H1 (cell line): ENCODE data around the gene SCN4A. TPM values are rescaled to one million over a fixed set of nuclear protein-coding genes. Genes with fewer than 3 reads are reported as not detected.

Experiments used
- CTCF ChIA-PET: fragments of 300-600 bp; sonication (Branson Sonifier 250); formaldehyde crosslinking; loops from one replicate; lab custom pipeline; 2021; ENCODE audit not compliant: partially characterized antibody; lab: Charles Lee
- POLR2A ChIA-PET: fragments of 300-600 bp; sonication (Branson Sonifier 250); formaldehyde crosslinking; loops from one replicate; lab custom pipeline; 2021; ENCODE audit warnings: inconsistent platforms; ENCODE audit not compliant: partially characterized antibody; lab: Charles Lee
- DNase-seq, 2 experiments: peaks; one replicate each; pipeline versions ENCODE4 v3.0.0 to v3.0.0-alpha.2; 2010 to 2022; ENCODE audit warnings: low spot score in 2 of 2, low read depth in 1 of 2, mixed read lengths in 1 of 2
- FAIRE-seq: peaks from 2 replicates; lab custom pipeline; 2011; peaks lifted over from hg19 to GRCh38; lab: Jason Lieb, UNC
- H2AFZ ChIP-seq: 2 replicates; pipeline ENCODE4 v1.8.1; 2012; ENCODE audit warnings: low read length, inconsistent platforms
- H2AK5ac ChIP-seq: 2 replicates; pipeline ENCODE4 v1.6.1; 2013; ENCODE audit warnings: low read depth, low read length
- H2BK120ac ChIP-seq: replicated peaks from 2 replicates; pipeline ENCODE3; 2013; ENCODE audit warnings: low read depth, low read length, inconsistent platforms
- H2BK12ac ChIP-seq: 2 replicates; pipeline ENCODE4 v1.6.1; 2013; ENCODE audit warnings: low read depth, low read length
- H2BK15ac ChIP-seq: 2 replicates; pipeline ENCODE4 v1.6.1; 2013; ENCODE audit warnings: low read length
- H2BK20ac ChIP-seq: 2 replicates; pipeline ENCODE4 v1.6.1; 2013; ENCODE audit warnings: low read length
- H2BK5ac ChIP-seq: 2 replicates; pipeline ENCODE4 v1.6.1; 2013; ENCODE audit warnings: low read depth, low read length
- H3K14ac ChIP-seq: 2 replicates; pipeline ENCODE4 v1.6.1; 2013; ENCODE audit warnings: inconsistent platforms; ENCODE audit not compliant: insufficient read length
- H3K18ac ChIP-seq: 2 replicates; pipeline ENCODE4 v1.6.1; 2013; ENCODE audit warnings: low read length; ENCODE audit errors: extremely low read depth
- H3K23ac ChIP-seq: 2 replicates; pipeline ENCODE4 v1.6.1; 2013; ENCODE audit warnings: inconsistent platforms; ENCODE audit not compliant: insufficient read length
- H3K23me2 ChIP-seq: 2 replicates; pipeline ENCODE4 v1.6.1; 2013; ENCODE audit warnings: low read depth, low read length
- H3K27ac ChIP-seq: 2 replicates; pipeline ENCODE4 v1.6.1; 2011; ENCODE audit warnings: low read depth, low read length, inconsistent platforms
- H3K27me3 ChIP-seq, 4 experiments: replicated peaks in 1 of 4; 1 replicate in 1 of 4; 2 replicates in 3 of 4; pipeline versions ENCODE4 v1.6.1 to v1.8.1; 2011 to 2013; ENCODE audit warnings: low read length in 3 of 4, mild to moderate bottlenecking in 3 of 4, inconsistent platforms in 2 of 4, mixed read lengths in 2 of 4, moderate library complexity in 1 of 4; ENCODE audit not compliant: control insufficient read depth in 3 of 4, insufficient read depth in 3 of 4; ENCODE audit errors: extremely low read depth in 1 of 4
- H3K36me3 ChIP-seq, 4 experiments: 2 replicates each; pipeline versions ENCODE4 v1.6.1 to v1.8.1; 2011 to 2013; ENCODE audit warnings: mild to moderate bottlenecking in 4 of 4, low read length in 3 of 4, moderate library complexity in 2 of 4, control low read depth in 1 of 4, inconsistent platforms in 1 of 4; ENCODE audit not compliant: insufficient read depth in 4 of 4, control insufficient read depth in 2 of 4
- H3K4ac ChIP-seq: replicated peaks from 2 replicates; pipeline ENCODE3; 2013; ENCODE audit warnings: low read length, low read depth, mixed read lengths, inconsistent platforms; ENCODE audit not compliant: insufficient read length
- H3K4me1 ChIP-seq, 4 experiments: replicated peaks in 1 of 4; 1 replicate in 1 of 4; 2 replicates in 3 of 4; pipeline versions ENCODE4 v1.6.1 to v1.8.1; 2011 to 2013; ENCODE audit warnings: low read length in 3 of 4, inconsistent platforms in 2 of 4, mixed read lengths in 1 of 4; ENCODE audit not compliant: insufficient read depth in 4 of 4, control insufficient read depth in 3 of 4
- H3K4me2 ChIP-seq, 2 experiments: 2 replicates each; pipeline versions ENCODE4 v1.6.1 to v1.8.1; 2011 to 2013; ENCODE audit warnings: low read depth in 2 of 2, low read length in 2 of 2, control low read depth in 1 of 2, inconsistent platforms in 1 of 2, mild to moderate bottlenecking in 1 of 2; ENCODE audit not compliant: insufficient read depth in 1 of 2
- H3K4me3 ChIP-seq, 4 experiments: fragments of 200-600, 300-600 bp in 1 of 4; sonication (generic), shearing (Covaris generic), sonication (Bioruptor Twin) in 1 of 4; 2 replicates each; pipeline versions ENCODE4 v1.5.1 to v1.8.1; 2011 to 2016; ENCODE audit warnings: low read length in 4 of 4, low read depth in 3 of 4, control low read depth in 2 of 4, inconsistent platforms in 2 of 4, mild to moderate bottlenecking in 2 of 4, mixed read lengths in 1 of 4, moderate library complexity in 1 of 4; ENCODE audit not compliant: insufficient read depth in 2 of 4; ENCODE audit errors: extremely low read depth in 1 of 4
- H3K56ac ChIP-seq: replicated peaks from 2 replicates; pipeline ENCODE3; 2013; ENCODE audit warnings: low read depth, mild to moderate bottlenecking, mixed read lengths, low read length, inconsistent platforms; ENCODE audit not compliant: insufficient read length
- H3K79me1 ChIP-seq: 2 replicates; pipeline ENCODE4 v1.6.1; 2013; ENCODE audit warnings: low read depth, low read length, control low read depth
- H3K79me2 ChIP-seq, 2 experiments: 2 replicates each; pipeline versions ENCODE4 v1.6.1 to v1.8.1; 2012 to 2013; ENCODE audit warnings: low read length in 2 of 2, mild to moderate bottlenecking in 2 of 2, inconsistent platforms in 1 of 2; ENCODE audit not compliant: insufficient read depth in 2 of 2, control insufficient read depth in 1 of 2
- H3K9ac ChIP-seq, 4 experiments: replicated peaks in 1 of 4; 1 replicate in 1 of 4; 2 replicates in 3 of 4; pipeline versions ENCODE4 v1.6.1 to v1.8.1; 2011 to 2013; ENCODE audit warnings: low read depth in 3 of 4, low read length in 3 of 4, control low read depth in 2 of 4, mild to moderate bottlenecking in 2 of 4, moderate library complexity in 2 of 4, inconsistent platforms in 1 of 4; ENCODE audit errors: extremely low read depth in 1 of 4
- H3K9me3 ChIP-seq, 2 experiments: 2 replicates each; pipeline versions ENCODE4 v1.6.1 to v1.8.1; 2012 to 2013; ENCODE audit warnings: mild to moderate bottlenecking in 2 of 2, moderate library complexity in 2 of 2, control low read depth in 1 of 2, inconsistent platforms in 1 of 2, low read depth in 1 of 2, low read length in 1 of 2, mixed read lengths in 1 of 2; ENCODE audit not compliant: insufficient read depth in 2 of 2
- H4K20me1 ChIP-seq, 2 experiments: replicated peaks in 1 of 2; 2 replicates each; pipeline versions ENCODE3 to v1.8.1; 2011 to 2013; ENCODE audit warnings: inconsistent platforms in 2 of 2, low read length in 2 of 2, mild to moderate bottlenecking in 1 of 2; ENCODE audit not compliant: insufficient read depth in 2 of 2, control insufficient read depth in 1 of 2
- H4K5ac ChIP-seq: 2 replicates; pipeline ENCODE4 v1.6.1; 2013; ENCODE audit warnings: low read length, low read depth, mixed read lengths, inconsistent platforms; ENCODE audit not compliant: insufficient read length
- H4K8ac ChIP-seq: 2 replicates; pipeline ENCODE4 v1.8.0; 2013; ENCODE audit warnings: mild to moderate bottlenecking, moderate library complexity, low read length, inconsistent platforms; ENCODE audit not compliant: insufficient read depth; ENCODE audit errors: extremely low read depth
- H4K91ac ChIP-seq: replicated peaks from 2 replicates; pipeline ENCODE3; 2013; ENCODE audit warnings: low read length, mixed read lengths, inconsistent platforms; ENCODE audit not compliant: insufficient read length
- CREB1 ChIP-seq: IDR thresholded peaks from 2 replicates; pipeline ENCODE4 v1.6.1; 2012; ENCODE audit warnings: inconsistent platforms
- JUND ChIP-seq: IDR thresholded peaks from 2 replicates; pipeline ENCODE4 v1.6.1; 2011; ENCODE audit warnings: mild to moderate bottlenecking, improper control_type of control experiment, low read length
- RAD21 ChIP-seq, 2 experiments: IDR thresholded peaks in 1 of 2; conservative IDR thresholded peaks in 1 of 2; 2 replicates each; pipeline ENCODE4 v1.6.1; 2011; ENCODE audit warnings: low read depth in 2 of 2, low read length in 2 of 2, improper control_type of control experiment in 1 of 2, inconsistent platforms in 1 of 2, mild to moderate bottlenecking in 1 of 2, moderate library complexity in 1 of 2
- RBBP5 ChIP-seq: IDR thresholded peaks from 2 replicates; pipeline ENCODE4 v1.7.1; 2012; ENCODE audit warnings: low read depth, mild to moderate bottlenecking, inconsistent platforms, low read length, moderate library complexity, borderline replicate concordance
- RNF2 ChIP-seq: fragments of 200-900, 300-1000 bp; sonication (generic); IDR thresholded peaks from 2 replicates; pipeline ENCODE4 v1.7.1; 2016; ENCODE audit warnings: borderline replicate concordance, low read depth, mild to moderate bottlenecking, antibody characterized with exemption, low read length; ENCODE audit not compliant: poor library complexity, severe bottlenecking; ENCODE audit errors: missing control alignments
- SIRT6 ChIP-seq: IDR thresholded peaks from one replicate; pipeline ENCODE4 v1.7.1; 2012; ENCODE audit warnings: low read length, inconsistent platforms
- SIX5 ChIP-seq: IDR thresholded peaks from 2 replicates; pipeline ENCODE4 v1.6.1; 2011; ENCODE audit warnings: mild to moderate bottlenecking, low read depth, low read length
- SP2 ChIP-seq: IDR thresholded peaks from 2 replicates; pipeline ENCODE4 v1.6.1; 2012; ENCODE audit warnings: mild to moderate bottlenecking, low read length, inconsistent platforms
- TCF12 ChIP-seq: IDR thresholded peaks from 2 replicates; pipeline ENCODE4 v1.6.1; 2011; ENCODE audit warnings: low read depth, mild to moderate bottlenecking, low read length
- WGBS, 2 experiments: shearing (Covaris generic) in 1 of 2; methylation state at CpG; one replicate each; pipeline versions ENCODE4 v1.1.6 to v1.1.7; 2013 to 2015; ENCODE audit warnings: low lambda C conversion rate in 2 of 2, mixed read lengths in 2 of 2, inconsistent platforms in 1 of 2, low coverage in 1 of 2, missing lambda C conversion rate in 1 of 2; ENCODE audit not compliant: insufficient replicate concordance in 2 of 2, insufficient coverage in 1 of 2, insufficient read length in 1 of 2; ENCODE audit errors: extremely low coverage in 1 of 2, missing lambda C conversion rate in 1 of 2; 5-methylcytosine and 5-hydroxymethylcytosine counted together
- polyA plus RNA-seq, 7 experiments: library from polyadenylated mRNA; depleted of rRNA in 3 of 7; stranded (reverse) in 5 of 7; unstranded in 2 of 7; fragments of >200 nt in 5 of 7; fragments of 200-250 nt in 2 of 7; gene quantifications; 1 replicate in 5 of 7; 2 replicates in 1 of 7; 4 replicates in 1 of 7; pipeline versions ENCODE4 v1.2.1 to v1.2.3, GENCODE V29; 2011 to 2013; ENCODE audit warnings: missing spikeins in 2 of 7, mixed read lengths in 2 of 7
- total RNA-seq: library from RNA; stranded (reverse); fragmentation: NEBNext Ultra II Directional; extraction: Animal tissue kit (Norgen Biotek cat#: 25700); gene quantifications from 2 replicates; pipeline ENCODE4 v1.2.1, GENCODE V29; 2021
- TF ChIP-seq, protein P1 (sequence below), 3 experiments: IDR thresholded peaks; 1 replicate in 2 of 3; 2 replicates in 1 of 3; pipeline versions ENCODE4 v1.5.1 to v1.6.1; 2011; ENCODE audit warnings: low read length in 3 of 3, mild to moderate bottlenecking in 3 of 3, inconsistent platforms in 2 of 3, low read depth in 1 of 3, moderate library complexity in 1 of 3; ENCODE audit not compliant: insufficient read depth in 1 of 3; ENCODE audit errors: control extremely low read depth in 1 of 3

The SCN4A gene
- total and polyA plus RNA-seq, 2 of the 8 experiments (the other 6 are each of a cell fraction or from before 2014, with no cell fraction given), result 5.0 to 8.5 TPM

DNA sequence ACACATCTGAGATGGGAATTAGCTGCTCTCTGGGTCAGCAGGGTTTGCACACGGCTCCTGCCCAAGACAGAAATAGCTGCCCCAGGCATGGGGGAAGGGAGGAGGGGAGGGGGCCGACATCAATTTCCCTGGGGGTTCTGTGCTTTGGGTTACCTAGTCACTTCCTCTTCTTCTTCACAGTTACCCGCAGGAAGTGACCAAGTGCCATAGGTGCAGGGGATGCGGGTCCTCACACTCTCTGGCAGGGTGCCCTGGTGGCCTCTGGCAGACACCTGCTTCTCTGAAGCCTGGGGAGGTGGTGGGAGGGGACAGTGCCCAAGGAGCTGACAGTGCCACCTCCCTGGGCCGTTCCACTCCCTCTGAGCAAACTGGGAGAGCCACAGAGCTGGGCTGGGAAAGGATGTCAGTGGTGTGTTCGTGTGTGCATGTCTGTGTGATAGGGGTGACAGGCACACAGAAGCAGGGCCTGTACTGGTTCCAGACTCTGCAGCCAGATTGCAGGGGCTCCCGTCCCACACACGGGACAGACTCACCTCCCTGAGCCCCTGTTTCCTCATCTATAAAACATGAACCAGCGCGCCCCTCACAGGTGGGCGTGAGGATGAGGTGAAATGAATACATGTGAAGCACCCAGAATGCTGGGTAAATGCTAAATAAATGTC lies 18.2 kb downstream of the SCN4A start:
- no peak overlapping the region for H2AFZ ChIP-seq
- no peak overlapping the region for H3K14ac ChIP-seq
- no peak overlapping the region for H2BK20ac ChIP-seq
- peaks cover 0 to 7% of the 10 kb centered on the region in 2 experiments for H4K20me1 ChIP-seq
- FAIRE-seq (no peak), DNase-seq (no peak)
- ChIA-PET POLR2A (interaction anchor here (0.9 to 1.4 kb wide), 3 partner anchors 11 to 42 kb away, joined by 3 read pairs; no protein-coding TSS in a partner anchor), CTCF (interaction anchor here (0.9 to 14.4 kb wide), 10 partner anchors 8 to 62 kb away, joined by 3 to 270 read pairs (median 4); partner anchors contain the start of genes CD79B, CSHL1 and GH1)
- no peak overlapping the region for H3K9ac ChIP-seq
- no peaks in the 10 kb centered on the region for H3K9me3 ChIP-seq
- no peaks in the 10 kb centered on the region for H3K23me2 ChIP-seq
- no peaks in the 10 kb centered on the region for H3K79me2 ChIP-seq
- H3K23ac ChIP-seq, result no peak overlapping the region
- H2BK120ac ChIP-seq, result no peak overlapping the region
- H2AK5ac ChIP-seq, result no peak overlapping the region
- no peak overlapping the region for H3K4ac ChIP-seq
- no peak overlapping the region for H3K56ac ChIP-seq
- H3K27me3 ChIP-seq, result no peaks in the 10 kb centered on the region
- peaks cover 0 to 3% (median 0%) of the 10 kb centered on the region in 4 experiments; a peak in 1 of 8 replicates for H3K36me3 ChIP-seq
- 88% methylated on average over 10 of the region's 11 CpGs; no CpG with 5 or more reads in 1 of the 2 experiments for WGBS, 2 experiments
- no peaks in the 10 kb centered on the region for H3K79me1 ChIP-seq
- H3K4me3 ChIP-seq, result no peak overlapping the region
- no peak overlapping the region for H2BK12ac ChIP-seq
- no peak overlapping the region for H4K91ac ChIP-seq
- no peak overlapping the region for H2BK15ac ChIP-seq
- no peak overlapping the region for H4K8ac ChIP-seq
- no peak overlapping the region for H3K18ac ChIP-seq
- H2BK5ac ChIP-seq, result no peak overlapping the region
- H3K4me1 ChIP-seq, result 0 out of 7 replicates have a peak, but pooled peaks cover 0 to 3% (median 0%) of the 10 kb centered on the region in 4 experiments
- no peak overlapping the region for H3K4me2 ChIP-seq
- H3K27ac ChIP-seq, result no peak overlapping the region
- H4K5ac ChIP-seq, result no peak overlapping the region
- TF ChIP-seq SIRT6, result no peak
- no peak for TF ChIP-seq CREB1
- no peak for TF ChIP-seq SP2
- no peak for TF ChIP-seq JUND
- TF ChIP-seq, protein P1, sequence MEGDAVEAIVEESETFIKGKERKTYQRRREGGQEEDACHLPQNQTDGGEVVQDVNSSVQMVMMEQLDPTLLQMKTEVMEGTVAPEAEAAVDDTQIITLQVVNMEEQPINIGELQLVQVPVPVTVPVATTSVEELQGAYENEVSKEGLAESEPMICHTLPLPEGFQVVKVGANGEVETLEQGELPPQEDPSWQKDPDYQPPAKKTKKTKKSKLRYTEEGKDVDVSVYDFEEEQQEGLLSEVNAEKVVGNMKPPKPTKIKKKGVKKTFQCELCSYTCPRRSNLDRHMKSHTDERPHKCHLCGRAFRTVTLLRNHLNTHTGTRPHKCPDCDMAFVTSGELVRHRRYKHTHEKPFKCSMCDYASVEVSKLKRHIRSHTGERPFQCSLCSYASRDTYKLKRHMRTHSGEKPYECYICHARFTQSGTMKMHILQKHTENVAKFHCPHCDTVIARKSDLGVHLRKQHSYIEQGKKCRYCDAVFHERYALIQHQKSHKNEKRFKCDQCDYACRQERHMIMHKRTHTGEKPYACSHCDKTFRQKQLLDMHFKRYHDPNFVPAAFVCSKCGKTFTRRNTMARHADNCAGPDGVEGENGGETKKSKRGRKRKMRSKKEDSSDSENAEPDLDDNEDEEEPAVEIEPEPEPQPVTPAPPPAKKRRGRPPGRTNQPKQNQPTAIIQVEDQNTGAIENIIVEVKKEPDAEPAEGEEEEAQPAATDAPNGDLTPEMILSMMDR (IDR thresholded peaks at IDR 0.05; ENCODE audit: control extremely low read depth in 1 of 3, insufficient read depth in 1 of 3, low read depth in 1 of 3, low read length in 3 of 3), result no peak
- TF ChIP-seq TCF12, result no peak
- TF ChIP-seq RNF2, result no peak
- no peak for TF ChIP-seq RAD21 (IDR thresholded peaks at IDR 0.05 in 1 of 2, conservative IDR thresholded peaks at IDR 0.05 in 1 of 2; ENCODE audit: low read depth in 2 of 2, low read length in 2 of 2)
- TF ChIP-seq SIX5, result no peak
- TF ChIP-seq RBBP5, result no peak
